SIG-M5 treated with dmso at 0.1 percent for 504 hours (cell line): Measurements from ENCODE around the gene OSBPL2.

ENCODE experiments used
- DNase-seq: peaks from one replicate; lab custom pipeline; 2025; ENCODE audit not compliant: unreplicated experiment; lab: John Stamatoyannopoulos, UW

OSBPL2 gene

DNA sequence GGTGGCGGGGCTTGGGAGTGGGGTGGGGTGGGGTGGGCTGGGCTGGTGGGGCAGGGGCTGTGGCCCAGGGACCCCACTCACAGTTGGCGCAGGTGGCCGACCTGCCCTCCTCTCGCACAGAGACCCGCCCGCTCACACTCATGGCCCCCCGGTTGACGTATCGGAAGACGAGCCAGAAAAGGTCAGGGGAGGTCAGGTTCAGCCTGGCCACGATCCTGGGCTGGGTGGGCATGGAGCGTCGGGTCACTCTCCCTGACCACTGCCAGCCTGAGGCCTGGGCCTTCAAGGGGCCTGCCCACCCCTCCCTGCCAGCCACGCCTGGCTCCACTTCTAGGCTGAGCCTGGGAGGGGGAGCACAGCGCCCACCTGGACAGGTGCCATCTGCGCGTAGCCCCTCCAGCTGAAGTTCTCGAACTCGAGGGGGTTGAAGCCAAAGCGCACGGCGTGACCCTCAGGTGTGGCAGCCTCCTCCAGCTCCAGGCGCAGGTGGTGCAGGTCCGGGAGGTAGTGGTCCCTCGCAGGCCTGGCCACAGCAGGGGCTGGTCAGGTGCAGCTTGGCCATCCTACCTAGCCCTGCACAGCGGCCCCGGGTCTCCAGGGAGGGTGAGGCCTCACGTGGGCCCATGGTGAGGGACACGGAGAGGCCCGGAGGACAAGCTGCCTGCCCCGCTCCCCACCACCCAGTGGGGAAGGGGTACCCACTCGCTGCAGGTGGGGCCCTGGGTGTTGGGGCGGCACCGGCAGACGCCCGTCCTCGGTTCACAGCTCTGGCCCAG is 95.7 kb downstream of the OSBPL2 start:
- no peak for DNase-seq

DNA sequence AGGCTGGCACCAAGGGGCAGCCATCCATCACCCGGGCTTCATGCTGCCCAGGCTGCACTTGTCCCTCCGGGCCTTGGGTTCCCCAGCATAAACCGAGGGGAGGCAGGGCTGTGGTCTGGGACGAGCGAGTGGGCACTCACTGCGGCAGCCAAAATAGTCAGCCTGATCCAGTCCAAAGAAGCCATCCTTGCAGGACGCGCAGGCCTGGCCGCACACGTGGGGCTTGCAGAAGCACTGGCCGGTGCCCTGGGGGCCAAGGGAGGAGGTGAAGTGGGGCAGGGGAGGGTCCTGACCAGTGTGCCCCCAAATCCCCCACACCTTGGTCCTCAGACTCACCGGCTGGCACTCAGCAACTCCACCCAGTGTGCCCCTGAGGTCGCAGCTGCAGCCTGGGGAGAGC is 96.6 kb downstream of the OSBPL2 start:
- no peak for DNase-seq

DNA sequence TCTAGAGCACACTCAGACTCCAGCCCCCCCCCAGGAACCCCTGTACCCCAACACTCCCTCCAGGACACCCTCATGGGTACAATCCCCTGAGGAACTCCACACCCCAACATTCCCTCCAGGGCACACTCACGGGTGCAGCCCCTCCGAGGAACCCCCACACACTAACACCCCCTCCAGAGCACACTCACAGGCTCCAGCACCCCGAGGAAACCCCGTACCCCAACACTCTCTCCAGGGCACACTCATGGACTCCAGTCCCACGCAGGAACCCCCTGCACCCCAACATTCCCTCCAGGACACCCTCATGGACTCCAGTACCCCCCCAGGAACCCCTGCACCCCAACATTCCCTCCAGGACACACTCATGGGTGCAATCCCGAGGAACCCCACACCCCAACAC is 97.2 kb downstream of the OSBPL2 start:
- DNase-seq, result no peak

DNA sequence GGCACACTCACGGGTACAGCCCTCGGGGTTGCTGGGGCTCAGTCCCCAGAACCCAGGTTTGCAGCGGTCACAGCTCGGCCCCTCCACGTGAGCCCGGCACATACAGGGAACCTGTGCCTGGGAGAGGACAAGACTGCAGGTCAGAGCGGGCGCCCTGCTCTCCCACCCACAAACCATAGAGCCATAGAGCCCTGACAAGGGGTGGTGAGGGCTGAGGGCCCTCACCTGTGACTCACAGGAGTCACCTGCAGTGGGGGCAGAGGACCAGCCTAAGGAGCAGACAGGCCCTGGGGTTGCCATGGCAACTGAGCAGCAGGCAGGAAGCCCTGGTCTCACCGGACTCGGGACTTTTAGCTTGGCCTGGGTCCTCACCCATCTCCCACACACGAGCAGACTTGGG is 98.0 kb downstream of the OSBPL2 start:
- no peak for DNase-seq

DNA sequence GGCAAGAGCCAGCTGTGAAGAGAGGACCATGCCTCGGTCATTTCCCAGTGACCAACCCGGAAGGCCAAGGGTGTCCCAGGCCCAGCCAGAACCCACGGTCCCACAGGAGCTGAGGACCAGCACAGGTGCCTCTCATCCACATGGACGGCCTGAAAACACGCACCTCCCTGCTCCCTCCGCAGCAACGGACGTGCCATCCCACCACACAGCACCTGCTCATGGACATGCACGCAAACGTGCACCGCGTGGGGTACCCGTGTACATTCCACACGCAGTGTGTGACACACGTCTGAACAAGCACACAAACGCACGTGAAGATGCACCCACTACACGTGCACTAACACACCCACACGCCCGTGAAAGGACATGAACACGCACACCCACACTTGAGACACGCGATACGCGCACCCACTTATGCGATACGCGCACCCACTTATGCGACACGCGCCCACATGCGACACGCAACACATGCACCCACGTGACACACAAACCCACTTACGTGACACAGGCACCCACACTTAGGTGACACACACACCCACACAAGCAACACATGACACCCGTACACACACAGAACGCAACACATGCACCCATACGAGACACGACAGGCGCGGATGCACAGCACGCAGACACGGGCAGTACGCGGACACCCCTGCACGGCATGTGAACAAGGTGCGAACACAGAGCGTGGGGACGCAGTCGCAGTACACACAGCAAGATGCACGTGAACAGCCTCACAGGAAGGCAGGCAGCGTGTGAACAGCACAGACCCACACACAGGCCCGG is 98.6 kb downstream of the OSBPL2 start:
- DNase-seq, result no peak

DNA sequence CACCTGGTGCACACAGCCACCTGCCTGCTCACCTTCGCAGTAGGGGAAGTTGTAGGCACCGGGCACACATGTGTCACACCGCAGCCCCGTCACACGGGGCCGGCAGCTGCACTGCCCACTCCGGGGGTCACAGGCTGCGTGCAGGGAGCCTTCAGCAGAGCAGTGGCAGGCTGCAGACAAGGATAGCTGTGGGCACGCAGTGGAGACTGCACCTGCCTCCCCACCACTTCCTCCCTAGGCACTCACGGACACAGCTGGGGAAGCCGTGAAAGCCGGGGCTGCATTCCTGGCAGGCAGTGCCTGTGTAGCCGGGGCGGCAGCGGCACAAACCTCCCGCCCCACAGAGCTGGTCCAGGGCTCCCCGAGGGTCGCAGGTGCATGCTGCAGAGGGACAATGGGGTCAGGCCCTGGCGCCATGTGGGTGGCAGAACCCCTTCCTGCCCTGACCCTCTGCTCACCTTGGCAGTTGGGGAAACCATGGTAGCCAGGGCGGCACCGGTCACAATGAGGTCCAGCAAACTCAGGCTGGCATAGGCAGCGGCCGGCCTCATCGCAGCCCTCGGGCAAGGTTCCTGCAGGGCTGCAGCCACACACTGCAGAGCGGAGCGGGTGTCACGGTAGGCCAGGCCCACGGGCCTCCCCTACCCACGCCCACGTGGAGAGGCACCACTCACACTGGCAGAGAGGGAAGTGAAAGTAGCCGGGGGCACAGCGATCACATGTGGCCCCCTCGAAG is 99.4 kb downstream of the OSBPL2 start:
- no peak for DNase-seq

DNA sequence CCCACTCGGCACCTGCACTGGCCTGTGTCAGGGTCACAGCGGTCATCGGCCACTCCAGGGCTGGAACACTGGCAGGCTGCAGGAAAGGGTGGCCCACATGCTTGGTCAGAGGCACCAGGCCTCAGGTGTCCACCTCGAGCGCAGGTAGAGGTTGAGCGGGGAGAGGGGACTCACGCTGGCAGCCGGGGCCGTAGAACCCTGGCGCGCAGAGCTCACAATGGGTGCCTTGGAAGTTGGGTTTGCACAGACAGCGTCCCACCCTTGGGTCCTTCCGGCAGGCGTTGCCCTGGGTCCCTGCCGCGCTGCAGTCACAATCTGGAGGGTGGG is 99.9 kb downstream of the OSBPL2 start:
- DNase-seq, result no peak

DNA sequence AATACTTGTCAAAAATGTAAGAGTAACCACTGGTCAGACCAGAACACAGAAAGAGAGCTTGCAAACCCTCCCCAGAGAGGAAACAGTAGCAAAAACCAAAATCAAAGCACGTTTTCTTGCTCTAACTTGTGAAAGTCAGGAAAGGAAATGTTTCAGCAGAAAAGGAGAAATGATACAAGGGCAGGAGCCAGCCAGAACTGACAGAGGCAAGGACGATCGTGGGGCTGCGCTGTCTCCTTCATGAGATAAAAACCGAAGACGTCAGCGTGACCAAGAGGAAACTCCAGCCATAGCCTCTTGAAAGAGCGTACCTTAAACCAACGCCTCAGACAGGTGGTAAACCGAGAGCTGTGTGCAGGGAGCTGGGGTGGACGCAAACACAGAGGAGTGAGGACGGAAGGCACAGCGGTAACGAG is 101.3 kb downstream of the OSBPL2 start:
- peak; percentile 66 for DNase-seq

DNA sequence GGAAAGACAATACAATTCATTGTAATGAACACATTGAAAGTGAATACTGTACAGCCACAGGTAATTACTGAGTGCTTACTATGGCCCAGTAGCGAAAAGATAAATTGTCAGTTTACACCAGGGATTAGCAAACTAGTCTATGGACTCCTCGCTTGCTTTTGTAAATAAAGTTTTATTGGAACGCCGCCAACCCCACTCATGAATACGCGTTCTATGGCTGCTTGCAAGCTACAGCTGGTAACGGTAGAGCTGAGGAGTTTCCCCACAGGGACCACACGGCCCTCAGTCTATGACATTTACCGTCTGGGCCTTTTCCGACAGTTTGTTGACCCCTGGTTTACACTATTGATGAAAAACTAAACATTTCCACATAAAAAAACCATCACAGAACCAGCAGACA is 104.6 kb downstream of the OSBPL2 start:
- no peak for DNase-seq

DNA sequence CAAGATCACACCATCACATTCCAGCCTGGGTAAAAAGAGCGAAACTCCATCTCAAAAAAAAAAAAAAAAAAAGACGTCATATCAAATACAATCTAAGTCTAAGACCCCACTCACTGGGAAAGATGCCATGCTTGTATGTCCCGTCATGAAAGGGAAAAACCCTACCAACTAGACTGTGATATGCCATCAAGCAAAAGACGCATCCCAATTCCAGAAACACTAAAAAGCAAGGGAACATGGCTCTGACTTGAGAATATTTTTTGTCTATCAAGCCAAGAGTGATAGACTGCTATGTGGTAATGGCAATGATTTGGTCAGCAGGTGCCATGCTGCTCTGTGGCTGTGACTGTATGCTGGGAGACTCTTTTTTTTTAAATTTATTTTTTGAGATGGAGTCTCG is 105.8 kb downstream of the OSBPL2 start:
- no peak for DNase-seq

DNA sequence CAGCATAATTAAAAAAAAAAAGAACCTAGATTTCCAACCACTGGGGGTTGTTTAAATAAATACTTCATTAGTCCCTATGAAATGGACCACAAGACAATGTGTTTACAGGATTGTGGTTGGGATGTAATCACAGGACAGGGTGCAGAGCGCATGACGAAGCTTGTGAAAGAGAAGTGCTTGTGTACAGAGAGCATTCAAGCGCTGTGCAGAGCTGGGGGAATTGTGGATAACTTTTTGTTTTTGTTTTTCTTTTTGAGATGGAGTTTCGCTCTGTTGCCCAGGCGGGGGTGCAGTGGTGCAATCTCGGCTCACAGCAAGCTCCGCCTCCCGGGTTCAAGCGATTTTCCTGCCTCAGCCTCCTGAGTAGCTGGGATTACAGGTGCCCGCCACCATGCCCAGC is 106.5 kb downstream of the OSBPL2 start:
- DNase-seq, result no peak
